Heart right ventricle (tissue), 16 donors: ENCODE results near the gene MUC5AC. TPM values are rescaled to one million over a fixed set of nuclear protein-coding genes. Genes with fewer than 3 reads are reported as not detected.

Experiments used
- ATAC-seq, 8 donors: fragments of 200-7000 bp; cut with Tn5 transposase; one replicate each; pipeline ENCODE4 v1.9.1; 2020; ENCODE audit warnings: mild to moderate bottlenecking in 8 of 8, moderate library complexity in 8 of 8, moderate number of reproducible peaks in 1 of 8
- DNase-seq, 2 donors: peaks; one replicate each; pipeline ENCODE4 v3.0.0-alpha.2; 2020
- H3K27ac ChIP-seq, 10 donors: fragments of 200-600 bp; sonication (generic) in 2 of 10; one replicate each; pipeline versions ENCODE4 v1.5.0 to v1.8.0; 2020 to 2022; ENCODE audit warnings: mild to moderate bottlenecking in 3 of 10
- H3K27me3 ChIP-seq, 7 donors: fragments of 200-600 bp; one replicate each; pipeline ENCODE4 v1.8.0; 2021 to 2022; ENCODE audit warnings: mild to moderate bottlenecking in 2 of 7
- H3K36me3 ChIP-seq, 9 donors: fragments of 200-600 bp; sonication (generic) in 1 of 9; one replicate each; pipeline versions ENCODE4 v1.5.0 to v1.8.0; 2020 to 2022; ENCODE audit warnings: mild to moderate bottlenecking in 2 of 9
- H3K4me1 ChIP-seq, 9 donors: fragments of 200-600 bp; sonication (generic) in 1 of 9; one replicate each; pipeline versions ENCODE4 v1.5.0 to v1.8.0; 2020 to 2022; ENCODE audit warnings: mild to moderate bottlenecking in 4 of 9
- H3K4me3 ChIP-seq, 10 donors: fragments of 200-600 bp; sonication (generic) in 2 of 10; one replicate each; pipeline versions ENCODE4 v1.5.0 to v1.8.0; 2020 to 2022; ENCODE audit warnings: mild to moderate bottlenecking in 7 of 10, moderate library complexity in 2 of 10
- H3K9me3 ChIP-seq, 11 donors: fragments of 200-600 bp in 10 of 11; sonication (generic) in 2 of 11; one replicate each; pipeline versions ENCODE4 v1.5.0 to v1.8.0; 2013 to 2022; ENCODE audit warnings: mild to moderate bottlenecking in 2 of 11, control low read depth in 1 of 11, moderate library complexity in 1 of 11
- CTCF ChIP-seq, 9 donors: fragments of 200-600 bp; sonication (generic) in 2 of 9; IDR thresholded peaks; one replicate each; pipeline versions ENCODE4 v1.5.0 to v1.8.0; 2021 to 2022; ENCODE audit warnings: antibody characterized with exemption in 9 of 9, mild to moderate bottlenecking in 5 of 9, moderate library complexity in 1 of 9
- WGBS, 2 donors: extraction: QIAGEN DNeasy Blood & Tissue Kit; methylation state at CpG; one replicate each; pipeline ENCODE4 v1.1.7; 2013; ENCODE audit warnings: inconsistent platforms in 1 of 2; 5-methylcytosine and 5-hydroxymethylcytosine counted together
- intact Hi-C, 10 donors: fragments of 100-400 bp; cut with DNase I; formaldehyde crosslinking; loops; one replicate each; pipeline versions ENCODE4 v1.11.1 to v1.14.2; 2022
- polyA plus RNA-seq, 2 donors: library from polyadenylated mRNA; stranded (reverse); fragments of 200-250 nt; gene quantifications; one replicate each; pipeline ENCODE4 v1.2.3, GENCODE V29; 2013
- total RNA-seq, 10 donors: library from RNA; stranded (reverse); fragmentation: NEBNext Ultra II Directional in 3 of 10; extraction: Animal tissue kit (Norgen Biotek cat#: 25700) in 3 of 10; gene quantifications; one replicate each; pipeline versions ENCODE4 v1.2.1 to v1.2.4, GENCODE V29; 2021 to 2023
- donor health status: Arrhythmogenic right ventricular cardiomyopathy.
- donor health status: ischemic (EF 13 %, LVEDD 7.1; RV severe dilation, severe dysfunction).
- donor health status: healthy with polysubstance abuse.
- donor health status: DM: no; HTN: yes; CAD: no.
- donor health status: DM: no; HTN: no; CAD: no.
- donor health status: ischemic (EF 25% LVEDD 6.9; RV normal size, moderate dysfunction).
- donor health status: ischemic (EF 25% LVEDD 5.7; RV mildly dilated, moderate dysfunction).
- donor health status: healthy.
- donor health status: DM: yes; HTN: yes; CAD: no.
- donor health status: Ischemic cardiomyopathy.
- donor health status: ischemic (EF 35%, LVEDD 5.7; RV mildly dilated, moderate dysfunction).
- donor health status: nonischemic (EF 11% LVEDD 7.7; RV severe dilation, severe dysfunction).
- donor health status: DM: yes; HTN: yes; CAD: no.
- donor health status: PGD.
- donor health status: ischemic (EF 29% LVEDD 5.4; RV normal size, mild dysfunction).
- donor health status: nonischemic (EF 23%, LVEDD 6.1; RV moderate dilation, normal function).

The MUC5AC gene
- total and polyA plus RNA-seq, 12 donors: not detected

- intact Hi-C loops: no loop called here
- no peaks in the 10 kb centered on the region for H3K36me3 ChIP-seq
- H3K4me1 ChIP-seq: no peaks in the 10 kb centered on the region
- TF ChIP-seq CTCF (IDR thresholded peaks at IDR 0.05): no peak
- no peak for ATAC-seq
- H3K27me3 ChIP-seq: peaks cover 4 to 23% (median 11%) of the 10 kb centered on the region in 7 donors
- no peak overlapping the region for H3K4me3 ChIP-seq
- DNase-seq: peak in 1 of 2 donors; percentile 8
- WGBS, 2 donors: 83 to 87% methylated on average over 23 of the region's 23 CpGs
- H3K9me3 ChIP-seq: no peaks in the 10 kb centered on the region
- H3K27ac ChIP-seq: no peak overlapping the region
Measured at GRCh38 chr11:1234771-1235305, 77.1 kb downstream of the MUC5AC start.

GRCh38 chr11:1235306-1235900, 77.7 kb downstream of the MUC5AC start:
- intact Hi-C loops: no loop called here
- Histone ChIP-seq H3K9me3 (no peaks in the 10 kb centered on the region), H3K36me3 (no peaks in the 10 kb centered on the region), H3K27ac (no peak overlapping the region), H3K4me3 (no peak overlapping the region), H3K4me1 (no peaks in the 10 kb centered on the region), H3K27me3 (peaks cover under 1 to 18% (median 8%) of the 10 kb centered on the region in 7 donors)
- TF ChIP-seq CTCF (IDR thresholded peaks at IDR 0.05): no peak
- ATAC-seq (no peak), DNase-seq (peak in 1 of 2 donors; percentile 4)
- WGBS, 2 donors: 58 to 60% methylated on average over 23 of the region's 23 CpGs

GRCh38 chr11:1235901-1236315, 78.2 kb downstream of the MUC5AC start:
- H3K27ac ChIP-seq: no peak overlapping the region
- H3K9me3 ChIP-seq: no peaks in the 10 kb centered on the region
- H3K36me3 ChIP-seq: no peaks in the 10 kb centered on the region
- peaks cover 0 to 13% (median 5%) of the 10 kb centered on the region in 7 donors for H3K27me3 ChIP-seq
- 62 to 70% methylated on average over 16 of the region's 16 CpGs for WGBS, 2 donors
- H3K4me1 ChIP-seq: no peaks in the 10 kb centered on the region
- peak in 1 of 2 donors; percentile 2 for DNase-seq
- no peak for ATAC-seq
- intact Hi-C loops: no loop called here
- TF ChIP-seq CTCF (IDR thresholded peaks at IDR 0.05): no peak
- H3K4me3 ChIP-seq: no peak overlapping the region

GRCh38 chr11:1236316-1237127, 78.8 kb downstream of the MUC5AC start:
- TF ChIP-seq CTCF (IDR thresholded peaks at IDR 0.05): no peak
- H3K9me3 ChIP-seq: no peaks in the 10 kb centered on the region
- ATAC-seq (no peak), DNase-seq (peak in 1 of 2 donors; percentile 6)
- intact Hi-C loops: no loop called here
- no peaks in the 10 kb centered on the region for H3K4me1 ChIP-seq
- H3K27me3 ChIP-seq: peaks cover 0 to 8% (median 0%) of the 10 kb centered on the region in 7 donors
- no peak overlapping the region for H3K4me3 ChIP-seq
- 83 to 84% methylated on average over 37 of the region's 37 CpGs for WGBS, 2 donors
- H3K36me3 ChIP-seq: no peaks in the 10 kb centered on the region
- H3K27ac ChIP-seq: no peak overlapping the region
